ENCODE data around the gene ADCY10. TPM values are rescaled to one million over a fixed set of nuclear protein-coding genes. Genes with fewer than 3 reads are reported as not detected.

Gene ADCY10
- total and polyA plus RNA-seq, 9 of the 15 experiments (the other 6 are each of a cell fraction or from before 2014, with no cell fraction given): 0.08 to 0.86 (median 0.22) TPM

- 0 out of 2 replicates have a peak, but pooled peaks have one; percentile 17 for TF ChIP-seq ZFX (CRISPR knock-in tag; IDR thresholded peaks at IDR 0.05)
- TF ChIP-seq HMG20A (CRISPR knock-in tag; conservative IDR thresholded peaks at IDR 0.05): no peak
- no peak for TF ChIP-seq MTA2 (IDR thresholded peaks at IDR 0.05; ENCODE audit: low read depth)
- TF ChIP-seq SMARCC2 (IDR thresholded peaks at IDR 0.05; ENCODE audit: low read depth): no peak
These were observed 8.8 kb downstream of the ADCY10 start (continued) for GRCh38 chr1:167905182-167905581.

- Histone ChIP-seq H3K4me2 (ENCODE audit: insufficient read depth, low read length) (peak overlapping the region; percentile 5; the same call in 1 of the 2 replicates), H3K36me3 (ENCODE audit: control insufficient read depth, insufficient read depth, low read length) (no peaks in the 10 kb centered on the region), H2AFZ (ENCODE audit: low read depth, low read length) (peak overlapping the region; percentile 75), H3K4me1 (replicated peaks in 1 of 2; ENCODE audit: control insufficient read depth in 2 of 2, insufficient read depth in 2 of 2, low read length in 2 of 2) (peaks cover 3 to 15% of the 10 kb centered on the region in 2 experiments; a peak in 4 of 5 replicates), H3K27me3 (ENCODE audit: control insufficient read depth in 2 of 2, insufficient read depth in 2 of 2, low read length in 2 of 2) (no peaks in the 10 kb centered on the region), H3K79me2 (ENCODE audit: control insufficient read depth, insufficient read depth, low read length) (peaks cover 9% of the 10 kb centered on the region; the same call in 1 of the 3 replicates), H4K20me1 (replicated peaks; ENCODE audit: control insufficient read depth, insufficient read depth, low read length) (no peaks in the 10 kb centered on the region), H3K4me3 (no peak overlapping the region), H3K27ac (ENCODE audit: extremely low read depth, low read depth, low read length) (peak overlapping the region; percentile 3; the same call in 2 of the 3 replicates), H3K9ac (ENCODE audit: insufficient read depth in 1 of 2, low read depth in 2 of 2, low read length in 2 of 2) (no peak overlapping the region), H3K9me3 (replicated peaks; ENCODE audit: control insufficient read depth, insufficient read depth, low read depth, low read length) (peaks cover 9% of the 10 kb centered on the region), H3K9me1 (ENCODE audit: control insufficient read depth, insufficient read depth, low read length) (no peaks in the 10 kb centered on the region)
- 50% methylated on average over 4 of the region's 4 CpGs for WGBS (ENCODE audit: insufficient coverage, low coverage, missing lambda C conversion rate)
- POLR2A ChIA-PET: interaction anchor here (0.7 to 3.9 kb wide), 7 partner anchors 9 to 61 kb away, joined by 3 to 29 read pairs (median 4); partner anchors contain the start of gene ADCY10
- intact Hi-C loops (cut with micrococcal nuclease) (no loop called here), in situ Hi-C loops (cut with MboI) (no loop called here)
- DNase-seq (ENCODE audit: extremely low read depth in 1 of 4, low spot score in 3 of 4) (peak in 3 of 4 experiments; percentile 35 to 75 (median 54)), FAIRE-seq (peak; percentile 65), ATAC-seq (peak; percentile 88)
- CTCF ChIA-PET (ENCODE audit: low intra/inter-chr PET ratio): no interaction called here
- BruUV-seq (replicated peaks): no TSS peak
- TF ChIP-seq DPF2 (IDR thresholded peaks at IDR 0.05): peak; percentile 73
- 0 out of 2 replicates have a peak, but pooled peaks have one; percentile 23 for TF ChIP-seq SMARCE1 (IDR thresholded peaks at IDR 0.05)
- peak; percentile 59; the same call in 1 of the 2 replicates for TF ChIP-seq EHMT2 (IDR thresholded peaks at IDR 0.05)
- TF ChIP-seq RBM22 (IDR thresholded peaks at IDR 0.05; ENCODE audit: low read depth, low read length, poor library complexity, severe bottlenecking): no peak
- TF ChIP-seq BHLHE40 (IDR thresholded peaks at IDR 0.05; ENCODE audit: low read length): no peak
- TF ChIP-seq YY1 (IDR thresholded peaks at IDR 0.05; ENCODE audit: borderline replicate concordance in 1 of 3, control insufficient read depth in 1 of 3, extremely low read depth in 1 of 3, insufficient read depth in 3 of 3, insufficient read length in 1 of 3, insufficient replicate concordance in 2 of 3, low read depth in 1 of 3, low read length in 2 of 3): peak in 1 of 3 experiments; percentile 19
- TF ChIP-seq ARID1B (IDR thresholded peaks at IDR 0.05): peak; percentile 55
- TF ChIP-seq MAFF (IDR thresholded peaks at IDR 0.05; ENCODE audit: low read length): peak; percentile 34; the same call in 1 of the 2 replicates
- no peak for TF ChIP-seq XRCC3 (IDR thresholded peaks at IDR 0.05)
- no peak for TF ChIP-seq KLF16 (IDR thresholded peaks at IDR 0.05)
- TF ChIP-seq CTCFL (IDR thresholded peaks at IDR 0.05; ENCODE audit: borderline replicate concordance, insufficient read depth, low read depth, low read length, poor library complexity, severe bottlenecking): no peak
- no peak for TF ChIP-seq TFAP4 (CRISPR knock-in tag; IDR thresholded peaks at IDR 0.05; ENCODE audit: borderline replicate concordance)
- TF ChIP-seq POLR3G (IDR thresholded peaks at IDR 0.05; ENCODE audit: extremely low read depth, insufficient read length, insufficient replicate concordance): no peak
These were observed 9.2 kb downstream of the ADCY10 start for GRCh38 chr1:167904652-167905130.
